WTC11 (cell line): ENCODE measurements around the gene RMND5B. TPM values are rescaled to one million over a fixed set of nuclear protein-coding genes. Genes with fewer than 3 reads are reported as not detected.

ENCODE experiments used
- ATAC-seq: fragments of 200-7000 bp; cut with Tn5 transposase; 2 replicates; pipeline ENCODE4 v1.10.0; 2021; ENCODE audit warnings: mild to moderate bottlenecking, moderate library complexity
- CTCF ChIA-PET: fragments of 300-600 bp; sonication (Branson Sonifier 250); formaldehyde crosslinking; loops from one replicate; lab custom pipeline; 2021; ENCODE audit warnings: antibody characterized with exemption; lab: Charles Lee
- POLR2A ChIA-PET: fragments of 350-600 bp; sonication (Branson Sonifier 250); formaldehyde crosslinking; loops from one replicate; lab custom pipeline; 2021; ENCODE audit warnings: antibody characterized with exemption; lab: Charles Lee
- DNase-seq: peaks from one replicate; pipeline ENCODE4 v3.0.0; 2021; ENCODE audit warnings: low spot score
- H3K27ac Mint-ChIP-seq: 2 replicates; pipeline ENCODE4 v1.8.0; 2021; ENCODE audit warnings: mixed read lengths
- H3K27me3 Mint-ChIP-seq: 2 replicates; pipeline ENCODE4 v1.8.0; 2021; ENCODE audit warnings: low read depth, mild to moderate bottlenecking, moderate library complexity, mixed read lengths
- H3K36me3 Mint-ChIP-seq: 2 replicates; pipeline ENCODE4 v1.8.0; 2021; ENCODE audit warnings: mixed read lengths
- H3K4me1 Mint-ChIP-seq: 2 replicates; pipeline ENCODE4 v1.8.0; 2022; ENCODE audit warnings: mixed read lengths
- H3K4me3 Mint-ChIP-seq: 2 replicates; pipeline ENCODE4 v1.8.0; 2021; ENCODE audit warnings: mild to moderate bottlenecking, moderate library complexity, mixed read lengths
- H3K9me3 Mint-ChIP-seq: 2 replicates; pipeline ENCODE4 v1.8.0; 2021; ENCODE audit warnings: mixed read lengths
- ARID4B ChIP-seq: sonication (generic); formaldehyde crosslinking; IDR thresholded peaks from 2 replicates; pipeline ENCODE4 v1.8.0; 2023; ENCODE audit warnings: missing genetic modification reagents, mild to moderate bottlenecking, borderline replicate concordance
- ELF4 ChIP-seq: sonication (generic); formaldehyde crosslinking; IDR thresholded peaks from 2 replicates; pipeline ENCODE4 v1.8.1; 2022; ENCODE audit warnings: low read depth, mild to moderate bottlenecking, moderate library complexity, missing genetic modification reagents
- FOXJ3 ChIP-seq: sonication (generic); formaldehyde crosslinking; IDR thresholded peaks from 2 replicates; pipeline ENCODE4 v1.9.0; 2021; ENCODE audit warnings: missing genetic modification reagents, mild to moderate bottlenecking, borderline replicate concordance
- FOXP4 ChIP-seq: sonication (generic); formaldehyde crosslinking; IDR thresholded peaks from 2 replicates; pipeline ENCODE4 v1.8.0; 2022; ENCODE audit warnings: mild to moderate bottlenecking, missing genetic modification reagents
- GABPB1 ChIP-seq: sonication (generic); formaldehyde crosslinking; IDR thresholded peaks from 2 replicates; pipeline ENCODE4 v1.8.1; 2023; ENCODE audit warnings: mild to moderate bottlenecking, missing genetic modification reagents
- GTF2I ChIP-seq: fragments of 250-450 bp; sonication (Bioruptor Pico); conservative IDR thresholded peaks from 2 replicates; pipeline ENCODE4 v1.4.0; 2021; ENCODE audit warnings: mild to moderate bottlenecking
- HMGXB4 ChIP-seq: sonication (generic); formaldehyde crosslinking; IDR thresholded peaks from 2 replicates; pipeline ENCODE4 v1.8.1; 2023; ENCODE audit warnings: mild to moderate bottlenecking, moderate library complexity, missing genetic modification reagents
- KAT7 ChIP-seq: sonication (generic); formaldehyde crosslinking; IDR thresholded peaks from 2 replicates; pipeline ENCODE4 v1.8.1; 2023; ENCODE audit warnings: missing genetic modification reagents, mild to moderate bottlenecking, borderline replicate concordance
- MYBL2 ChIP-seq: sonication (generic); formaldehyde crosslinking; IDR thresholded peaks from 2 replicates; pipeline ENCODE4 v1.8.1; 2023; ENCODE audit warnings: mild to moderate bottlenecking, moderate library complexity, missing genetic modification reagents
- NFATC4 ChIP-seq: fragments of 250-450 bp; sonication (Bioruptor Pico); IDR thresholded peaks from 2 replicates; pipeline ENCODE4 v1.9.0; 2021; ENCODE audit warnings: mild to moderate bottlenecking
- NFYB ChIP-seq: sonication (generic); formaldehyde crosslinking; conservative IDR thresholded peaks from 2 replicates; pipeline ENCODE4 v1.8.0; 2022; ENCODE audit warnings: low read depth, missing genetic modification reagents
- NR1H2 ChIP-seq: sonication (generic); formaldehyde crosslinking; IDR thresholded peaks from 2 replicates; pipeline ENCODE4 v1.9.0; 2021; ENCODE audit warnings: mild to moderate bottlenecking, moderate library complexity, missing genetic modification reagents
- PRRX2 ChIP-seq: fragments of 250-450 bp; sonication (Bioruptor Pico); IDR thresholded peaks from 2 replicates; pipeline ENCODE4 v1.8.0; 2021; ENCODE audit warnings: mild to moderate bottlenecking
- RELA ChIP-seq: sonication (generic); formaldehyde crosslinking; IDR thresholded peaks from 2 replicates; pipeline ENCODE4 v1.8.1; 2022; ENCODE audit warnings: missing genetic modification reagents, mild to moderate bottlenecking, borderline replicate concordance
- SMAD4 ChIP-seq: sonication (generic); formaldehyde crosslinking; IDR thresholded peaks from 2 replicates; pipeline ENCODE4 v1.8.0; 2022; ENCODE audit warnings: mild to moderate bottlenecking, missing genetic modification reagents
- SOX15 ChIP-seq: fragments of 250-450 bp; sonication (Bioruptor Pico); IDR thresholded peaks from 2 replicates; pipeline ENCODE4 v1.9.0; 2021; ENCODE audit warnings: mild to moderate bottlenecking
- TCF7 ChIP-seq: sonication (generic); formaldehyde crosslinking; IDR thresholded peaks from 2 replicates; pipeline ENCODE4 v1.8.0; 2022; ENCODE audit warnings: mild to moderate bottlenecking, low read depth, missing genetic modification reagents, moderate library complexity
- USF1 ChIP-seq: sonication (generic); formaldehyde crosslinking; IDR thresholded peaks from 2 replicates; pipeline ENCODE4 v1.8.0; 2022; ENCODE audit warnings: mild to moderate bottlenecking, missing genetic modification reagents
- ZMAT4 ChIP-seq: fragments of 250-450 bp; sonication (Bioruptor Pico); IDR thresholded peaks from 2 replicates; pipeline ENCODE4 v1.9.0; 2021; ENCODE audit warnings: mild to moderate bottlenecking
- ZNF425 ChIP-seq: fragments of 250-450 bp; sonication (Bioruptor Pico); conservative IDR thresholded peaks from 2 replicates; pipeline ENCODE4 v1.9.0; 2021; ENCODE audit warnings: mild to moderate bottlenecking
- ZNF512 ChIP-seq: sonication (generic); formaldehyde crosslinking; IDR thresholded peaks from 2 replicates; pipeline ENCODE4 v1.8.1; 2022; ENCODE audit warnings: missing genetic modification reagents, borderline replicate concordance
- ZNF671 ChIP-seq: fragments of 250-450 bp; sonication (Bioruptor Pico); IDR thresholded peaks from 2 replicates; pipeline ENCODE4 v1.8.0; 2021; ENCODE audit warnings: mild to moderate bottlenecking
- total RNA-seq: library from RNA; stranded (reverse); gene quantifications from 3 replicates; pipeline ENCODE4 v1.2.3, GENCODE V29; 2021

The RMND5B gene
- total RNA-seq, 1 experiment from 2014 or later = 93.3 TPM

GRCh38 chr5:178194026-178194425, 63.2 kb downstream of the RMND5B start:
- H3K4me3 Mint-ChIP-seq = no peak overlapping the region
- H3K9me3 Mint-ChIP-seq = peaks cover 17% of the 10 kb centered on the region
- peaks cover 16% of the 10 kb centered on the region for H3K4me1 Mint-ChIP-seq
- ATAC-seq (peak; percentile 51; the same call in 1 of the 2 replicates), DNase-seq (no peak)
- ChIA-PET POLR2A (no interaction called here), CTCF (interaction anchor here (4.4 kb wide), 1 partner anchor 13 kb away, joined by 55 read pairs; no protein-coding TSS in a partner anchor)
- H3K27me3 Mint-ChIP-seq = peaks cover 11% of the 10 kb centered on the region
- H3K36me3 Mint-ChIP-seq = peaks cover 15% of the 10 kb centered on the region
- no peak for TF ChIP-seq TCF7 (CRISPR knock-in tag)
- no peak for TF ChIP-seq SOX15 (CRISPR knock-in tag)
- no peak for TF ChIP-seq FOXJ3
- no peak for TF ChIP-seq GABPB1
- no peak for TF ChIP-seq USF1 (CRISPR knock-in tag)
- no peak for TF ChIP-seq SMAD4
- TF ChIP-seq ZNF671 (CRISPR knock-in tag) = no peak
- no peak for TF ChIP-seq ZNF425 (CRISPR knock-in tag)
- TF ChIP-seq KAT7 (CRISPR knock-in tag) = no peak
- no peak for TF ChIP-seq PRRX2
- no peak for TF ChIP-seq MYBL2 (CRISPR knock-in tag)
- TF ChIP-seq NR1H2 (CRISPR knock-in tag) = no peak
- no peak for TF ChIP-seq GTF2I
- no peak for TF ChIP-seq ELF4
- TF ChIP-seq FOXP4 (CRISPR knock-in tag) = no peak
- no peak overlapping the region for H3K27ac Mint-ChIP-seq

GRCh38 chr5:178196281-178196812, 65.5 kb downstream of the RMND5B start:
- H3K4me1 Mint-ChIP-seq = peaks cover 23% of the 10 kb centered on the region
- TF ChIP-seq ZNF512 (CRISPR knock-in tag) (no peak), ZMAT4 (CRISPR knock-in tag) (no peak), RELA (CRISPR knock-in tag) (no peak), ARID4B (CRISPR knock-in tag) (no peak), HMGXB4 (CRISPR knock-in tag) (no peak), NFYB (CRISPR knock-in tag) (no peak), NFATC4 (CRISPR knock-in tag) (no peak)
- TF ChIP-seq, all 79 proteins: peak for 0
- Mint-ChIP-seq H3K27me3 (peaks cover 15% of the 10 kb centered on the region), H3K36me3 (peaks cover 15% of the 10 kb centered on the region), H3K27ac (no peak overlapping the region), H3K4me3 (no peak overlapping the region), H3K9me3 (peaks cover 13% of the 10 kb centered on the region)
- ChIA-PET CTCF (interaction anchor here (0.5 to 4.4 kb wide), 16 partner anchors 11 to 663 kb away, joined by 3 to 55 read pairs (median 5); partner anchors contain the start of genes NHP2 and PHYKPL), POLR2A (interaction anchor here (0.6 to 1.6 kb wide), 2 partner anchors 15 to 16 kb away, joined by 3 to 6 read pairs; no protein-coding TSS in a partner anchor)
- no peak for ATAC-seq
- DNase-seq = no peak
